HG03060 (cell line): ENCODE results near the gene LAMP2.
A peak's percentile ranks its signal among the peaks of the same experiment; 100 is the strongest.

Source experiments
- ATAC-seq: cut with Tn5 transposase; IDR thresholded peaks from one replicate; pipeline ENCODE4 v1.9.1; 2021; ENCODE audit warnings: low read depth, moderate number of reproducible peaks; ENCODE audit not compliant: unreplicated experiment

LAMP2 gene

DNA sequence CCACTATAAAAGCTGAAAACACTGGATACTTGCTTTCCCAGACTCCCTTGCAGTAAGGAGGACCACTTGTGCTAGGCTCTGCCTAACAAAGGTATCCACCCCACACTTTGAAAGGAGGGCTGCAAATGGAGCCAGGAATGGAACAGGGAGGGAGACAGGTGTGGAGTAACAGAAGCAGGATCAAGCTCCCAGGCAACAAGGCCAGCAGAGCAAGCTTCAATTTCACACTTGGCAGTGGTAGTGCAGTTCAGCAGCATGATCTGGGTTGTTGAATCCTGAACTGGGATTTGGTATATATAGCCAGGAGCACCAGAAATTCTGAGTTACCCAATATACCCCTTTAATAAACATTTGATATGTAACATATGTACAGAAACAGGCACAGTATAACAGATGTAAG is 9.8 kb downstream of the LAMP2 start:
- ATAC-seq: no peak

GRCh38 chrX:120457766-120458180 is 11.3 kb downstream of the LAMP2 start:
- peak; percentile 97 for ATAC-seq

GRCh38 chrX:120456973-120457372 is 12.1 kb downstream of the LAMP2 start:
- ATAC-seq: no peak

DNA sequence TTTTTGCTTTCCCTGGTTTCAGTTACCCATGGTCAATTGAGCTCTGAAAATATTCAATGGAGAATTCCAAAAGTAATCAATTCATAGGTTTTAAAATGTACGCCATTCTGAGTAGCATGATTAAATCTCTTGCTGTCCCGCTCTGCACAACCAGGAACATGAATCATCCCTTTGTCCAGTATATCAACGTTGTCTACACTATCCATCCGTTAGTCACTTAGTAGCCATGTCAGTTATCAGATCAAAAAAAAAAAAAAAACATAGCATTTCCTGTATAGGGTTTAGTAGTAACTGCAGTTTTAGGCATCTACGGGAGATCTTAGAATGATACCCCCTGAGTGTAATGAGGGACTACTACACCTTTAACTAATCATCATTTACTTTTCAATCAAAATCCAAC is 15.1 kb downstream of the LAMP2 start:
- no peak for ATAC-seq

GRCh38 chrX:120452131-120452530 is 17.0 kb downstream of the LAMP2 start:
- no peak for ATAC-seq

- no peak for ATAC-seq
These were observed 18.9 kb downstream of the LAMP2 start for GRCh38 chrX:120450163-120450562.

DNA sequence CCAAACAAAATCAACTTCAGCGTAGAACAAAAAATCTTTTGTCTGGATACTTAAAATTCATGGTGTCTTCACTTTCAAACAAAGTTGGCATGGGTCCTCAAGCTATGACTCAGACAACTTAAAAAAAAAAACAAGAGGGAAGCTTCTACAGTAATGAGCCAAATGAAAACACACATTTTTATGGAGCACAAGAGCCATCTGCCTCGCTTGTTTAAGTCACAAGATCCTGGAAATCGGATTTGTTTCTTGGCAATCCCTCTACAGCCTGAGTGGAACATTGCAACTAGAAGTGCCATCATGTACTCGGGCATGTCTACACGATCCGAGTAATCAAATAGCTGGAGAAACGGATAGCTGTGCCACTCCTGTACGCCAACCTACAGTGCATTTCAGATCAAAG is 22.6 kb downstream of the LAMP2 start:
- ATAC-seq: no peak

DNA sequence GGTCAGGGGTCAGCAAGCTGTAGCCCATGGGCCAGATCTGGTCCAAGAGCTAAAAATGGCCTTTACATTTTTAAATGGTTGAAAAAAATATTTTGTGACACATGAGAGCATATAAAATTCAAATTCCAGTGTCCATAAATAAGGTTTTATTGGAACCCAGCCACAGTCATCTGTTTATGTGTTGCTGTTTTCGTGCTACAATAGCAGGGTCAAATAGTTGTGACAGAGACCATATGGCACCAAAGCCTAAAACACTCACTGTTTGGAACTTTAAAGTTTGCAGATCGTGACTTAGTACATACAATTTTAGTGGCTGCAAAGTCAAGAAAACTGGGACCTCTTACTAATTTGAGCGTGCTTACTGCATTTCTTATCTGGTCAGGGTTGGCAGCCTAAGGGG is 29.2 kb downstream of the LAMP2 start:
- ATAC-seq: no peak

- ATAC-seq: no peak
These were observed 39.1 kb downstream of the LAMP2 start for GRCh38 chrX:120429776-120430540.

- ATAC-seq: no peak
These were observed 40.8 kb downstream of the LAMP2 start for GRCh38 chrX:120428309-120428708.

DNA sequence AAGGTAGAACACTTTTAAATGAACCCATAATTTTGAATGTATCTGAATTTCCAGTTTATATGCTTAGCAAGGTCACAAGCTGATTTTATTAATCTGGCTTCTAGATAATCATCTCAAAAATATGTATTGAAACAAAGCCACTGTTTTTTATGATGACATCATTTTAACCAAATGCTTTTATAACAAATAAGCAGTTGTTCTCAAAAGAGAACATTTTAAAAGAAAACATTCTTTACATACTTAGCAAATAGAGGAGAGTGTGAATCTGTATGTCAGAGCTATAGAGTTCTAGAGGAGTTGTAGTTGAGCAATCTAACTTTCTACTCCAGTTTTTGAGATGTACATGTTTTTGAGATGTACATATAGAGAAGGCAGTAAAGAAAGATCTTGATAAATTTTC is 42.5 kb downstream of the LAMP2 start:
- no peak for ATAC-seq

- no peak for ATAC-seq
These were observed 49.6 kb downstream of the LAMP2 start for GRCh38 chrX:120419463-120419862.

- no peak for ATAC-seq
These were observed 60.9 kb downstream of the LAMP2 start for GRCh38 chrX:120408168-120408567.

GRCh38 chrX:120406638-120407037 is 62.5 kb downstream of the LAMP2 start:
- no peak for ATAC-seq

DNA sequence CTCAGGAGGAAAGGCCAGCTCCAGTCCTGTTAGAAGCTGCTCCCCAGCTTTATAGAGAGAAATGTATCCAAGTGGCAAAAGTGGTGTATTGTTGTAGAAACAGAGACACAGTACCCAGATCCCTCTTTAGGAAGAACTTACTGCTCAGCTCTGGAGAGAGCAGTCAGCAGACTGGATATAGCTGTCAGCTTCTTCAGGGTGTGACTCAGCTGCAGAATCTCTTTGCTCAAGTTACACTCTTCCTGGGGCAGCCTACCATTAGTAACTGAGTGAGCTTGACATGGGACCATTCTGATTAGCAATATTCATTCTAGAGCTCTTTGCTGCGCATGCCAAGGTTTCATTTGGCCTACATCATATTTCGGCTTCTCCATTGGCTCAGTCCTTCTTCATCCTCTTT is 66.7 kb downstream of the LAMP2 start:
- ATAC-seq: no peak

DNA sequence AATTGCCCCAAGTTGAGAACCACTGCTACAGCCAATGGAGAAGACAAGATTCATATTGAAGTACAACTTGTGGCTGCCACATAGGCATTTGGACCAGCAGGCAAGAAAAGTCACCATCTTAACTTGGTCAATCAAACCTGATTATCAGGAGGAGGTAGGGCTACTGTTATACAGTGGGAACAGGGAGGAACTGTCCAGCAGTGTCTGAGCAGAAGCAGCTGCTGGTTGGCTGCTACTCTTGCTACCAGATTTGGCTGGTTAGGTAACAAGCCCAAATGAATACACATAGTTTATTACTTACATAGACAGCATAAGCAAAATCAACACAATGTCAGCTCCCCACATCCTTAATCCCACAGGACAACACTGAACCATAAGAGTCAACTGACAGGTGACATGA is 67.8 kb downstream of the LAMP2 start:
- no peak for ATAC-seq

GRCh38 chrX:120380699-120381098 is 88.4 kb downstream of the LAMP2 start:
- no peak for ATAC-seq

DNA sequence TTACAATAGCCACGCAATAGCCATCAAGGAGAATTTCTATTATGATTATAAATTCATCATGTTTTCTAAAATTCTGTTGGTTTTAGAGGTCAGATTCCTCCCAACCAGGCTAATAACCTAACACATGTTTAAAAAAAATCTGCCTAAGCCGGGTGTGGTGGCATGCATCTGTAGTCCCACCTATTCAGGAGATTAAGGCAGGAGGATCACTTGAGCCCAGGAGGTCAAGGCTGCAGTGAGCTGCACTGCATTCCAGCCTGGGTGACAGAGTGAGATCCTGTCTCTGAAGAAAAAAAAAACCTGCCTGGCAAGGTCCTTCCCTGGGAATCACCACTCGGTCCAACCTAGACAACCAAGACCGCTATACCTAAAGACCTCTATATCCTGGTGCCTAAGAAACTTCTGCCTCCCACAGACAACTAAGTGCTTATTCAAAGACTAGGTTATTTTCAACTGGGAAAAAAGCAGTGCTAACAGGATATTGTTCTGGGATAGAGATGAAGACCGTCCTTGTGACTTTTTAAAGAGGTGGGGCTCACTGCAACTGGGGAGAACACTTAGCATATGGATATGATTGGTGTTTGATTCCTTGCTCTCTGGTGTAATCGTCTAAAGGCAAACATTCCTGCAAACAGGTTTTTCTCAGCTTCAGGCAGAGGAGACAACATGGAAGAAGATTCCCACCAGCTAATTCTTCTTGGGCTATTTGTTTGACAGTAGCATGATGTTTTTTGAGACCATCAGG is 89.0 kb downstream of the LAMP2 start:
- no peak for ATAC-seq

DNA sequence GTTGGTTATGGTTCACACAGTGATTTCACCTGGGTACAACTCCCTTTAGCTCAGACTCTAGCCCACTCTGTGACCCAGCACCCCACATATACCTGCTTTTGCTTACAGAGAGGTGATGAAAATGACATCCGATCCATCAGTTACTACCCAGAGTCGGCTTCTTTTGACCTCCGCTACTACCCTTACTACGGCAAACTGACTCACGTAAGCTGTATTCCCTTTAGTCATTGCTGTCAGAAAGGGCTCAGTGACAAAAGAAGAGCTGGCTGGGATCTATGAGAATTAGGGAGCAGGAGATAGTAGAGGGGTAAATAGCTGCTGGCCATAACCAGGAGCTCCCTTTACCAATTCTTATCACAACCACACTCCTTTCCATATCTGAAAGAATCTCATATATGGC is 90.5 kb downstream of the LAMP2 start:
- ATAC-seq: no peak
